ENCODE results near the gene CUL3. TPM values are rescaled to one million over a fixed set of nuclear protein-coding genes. Genes with fewer than 3 reads are reported as not detected.
"Not testable (repeated sequence)": the region's sequence is repeated elsewhere in the genome, so short reads cannot be mapped to it uniquely, and the experiment has no call there.

Gene CUL3
- total and polyA plus RNA-seq, 8 donors: 6.1 to 155 (median 53.2) TPM

GRCh38 chr2:224584111-224584784, 915 bp downstream of the CUL3 start:
- peaks cover 39 to 60% (median 53%) of the 10 kb centered on the region in 4 donors for H3K4me1 ChIP-seq
- H3K9me3 ChIP-seq: no peaks in the 10 kb centered on the region
- H3K27ac ChIP-seq: peak overlapping the region; percentile 92 to 99 (median 94)
- intact Hi-C loops (cut with DNase I; ENCODE audit: low total_unique reads): no loop called here
- no peaks in the 10 kb centered on the region for H3K27me3 ChIP-seq
- H3K4me3 ChIP-seq: peak overlapping the region; percentile 77 to 95 (median 87)
- no peak for TF ChIP-seq EP300 (IDR thresholded peaks at IDR 0.05)
- no peak for TF ChIP-seq POLR2AphosphoS5 (IDR thresholded peaks at IDR 0.05)
- TF ChIP-seq CTCF (IDR thresholded peaks at IDR 0.05): no peak
- TF ChIP-seq POLR2A (IDR thresholded peaks at IDR 0.05): no peak
- WGBS, 5 donors: 0 to 2% (median 0%) methylated on average over 15 to 50 of the region's 50 CpGs
- H3K36me3 ChIP-seq: no peaks in the 10 kb centered on the region
- peak; percentile 36 to 66 for DNase-seq

DNA sequence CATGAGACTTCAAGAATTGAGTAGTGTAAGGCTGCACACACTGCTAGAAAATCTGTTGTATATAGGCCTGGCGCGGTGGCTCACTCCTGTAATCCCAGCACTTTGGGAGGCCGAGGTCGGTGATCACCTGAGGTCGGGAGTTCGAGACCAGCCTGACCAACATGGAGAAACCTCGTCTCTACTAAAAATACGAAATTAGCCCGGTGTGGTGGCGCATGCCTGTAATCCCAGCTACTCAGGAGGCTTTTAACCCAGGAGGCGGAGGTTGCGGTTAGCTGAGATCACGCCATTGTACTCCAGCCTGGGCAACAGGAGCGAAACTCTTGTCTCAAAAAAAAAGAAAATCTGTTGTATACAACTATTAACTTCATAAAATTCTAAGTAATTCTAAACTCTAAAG, 2.1 kb downstream of the CUL3 start:
- H3K27ac ChIP-seq; H3K9me3 ChIP-seq; intact Hi-C loops (cut with DNase I; ENCODE audit: low total_unique reads); H3K36me3 ChIP-seq; H3K27me3 ChIP-seq; DNase-seq: not testable (repeated sequence)
- 93 to 96% (median 94%) methylated on average over 14 of the region's 14 CpGs for WGBS, 5 donors
- Histone ChIP-seq H3K4me1 (peaks cover 40 to 72% (median 60%) of the 10 kb centered on the region in 4 donors), H3K4me3 (peak overlapping the region; percentile 77 to 95 (median 87))

DNA sequence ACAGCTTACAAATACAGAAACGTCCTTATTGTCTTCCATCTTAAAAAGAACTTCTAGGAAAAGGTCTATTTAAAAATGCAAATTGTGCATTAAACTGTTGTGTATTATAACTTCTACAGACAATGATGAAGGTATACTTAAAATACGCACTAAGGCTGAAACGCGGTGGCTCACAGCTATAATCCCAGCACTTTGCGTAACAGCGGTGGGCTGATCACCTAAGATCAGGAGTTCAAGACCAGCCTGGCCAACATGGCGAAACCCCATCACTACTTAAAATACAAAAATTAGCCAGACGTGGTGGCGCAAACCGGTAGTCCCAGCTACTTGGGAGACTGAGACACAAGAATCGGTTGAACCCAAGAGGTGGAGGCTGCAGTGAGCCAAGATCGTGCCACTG, 4.9 kb downstream of the CUL3 start:
- H3K4me3 ChIP-seq: no peak overlapping the region
- no peaks in the 10 kb centered on the region for H3K9me3 ChIP-seq
- H3K4me1 ChIP-seq: peaks cover 46 to 87% (median 72%) of the 10 kb centered on the region in 4 donors
- no peaks in the 10 kb centered on the region for H3K36me3 ChIP-seq
- no peak overlapping the region for H3K27ac ChIP-seq
- no peaks in the 10 kb centered on the region for H3K27me3 ChIP-seq
- intact Hi-C loops (cut with DNase I; ENCODE audit: low total_unique reads): no loop called here
- 91 to 93% (median 92%) methylated on average over 12 of the region's 12 CpGs for WGBS, 5 donors
- DNase-seq: no peak
- no peak for TF ChIP-seq POLR2A (IDR thresholded peaks at IDR 0.05)
- no peak for TF ChIP-seq EP300 (IDR thresholded peaks at IDR 0.05)
- no peak for TF ChIP-seq CTCF (IDR thresholded peaks at IDR 0.05)
- TF ChIP-seq POLR2AphosphoS5 (IDR thresholded peaks at IDR 0.05): no peak

DNA sequence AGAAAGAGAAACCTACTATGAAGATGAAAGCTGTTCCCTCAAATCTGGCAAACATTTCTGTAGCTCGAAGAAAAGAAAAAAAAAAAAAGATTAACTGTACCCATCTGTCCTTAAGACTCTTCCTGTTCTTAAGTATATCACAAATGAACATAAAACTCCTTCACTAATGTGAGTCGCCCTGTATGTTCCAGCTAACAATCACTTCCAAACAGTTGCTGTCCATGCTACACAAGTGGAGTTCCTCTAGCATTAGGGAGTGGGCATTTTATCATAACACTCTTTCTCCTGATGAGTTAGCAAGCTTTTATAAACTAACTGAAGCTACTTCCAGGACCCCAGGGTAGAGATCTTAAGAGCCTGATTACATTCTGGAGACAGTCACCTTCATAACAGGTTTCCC, 5.8 kb downstream of the CUL3 start:
- Histone ChIP-seq H3K4me3 (peak overlapping the region in 1 of 4 donors; percentile 23), H3K36me3 (no peaks in the 10 kb centered on the region), H3K9me3 (no peaks in the 10 kb centered on the region), H3K27ac (no peak overlapping the region), H3K4me1 (peaks cover 54 to 96% (median 81%) of the 10 kb centered on the region in 4 donors), H3K27me3 (no peaks in the 10 kb centered on the region)
- peak in 1 of 2 donors; percentile 16 for DNase-seq
- intact Hi-C loops (cut with DNase I; ENCODE audit: low total_unique reads): no loop called here
- TF ChIP-seq EP300 (IDR thresholded peaks at IDR 0.05): no peak
- no peak for TF ChIP-seq POLR2A (IDR thresholded peaks at IDR 0.05)
- TF ChIP-seq CTCF (IDR thresholded peaks at IDR 0.05): no peak
- TF ChIP-seq POLR2AphosphoS5 (IDR thresholded peaks at IDR 0.05): no peak
- WGBS, 5 donors: 9 to 18% (median 15%) methylated on average over 2 of the region's 2 CpGs

DNA sequence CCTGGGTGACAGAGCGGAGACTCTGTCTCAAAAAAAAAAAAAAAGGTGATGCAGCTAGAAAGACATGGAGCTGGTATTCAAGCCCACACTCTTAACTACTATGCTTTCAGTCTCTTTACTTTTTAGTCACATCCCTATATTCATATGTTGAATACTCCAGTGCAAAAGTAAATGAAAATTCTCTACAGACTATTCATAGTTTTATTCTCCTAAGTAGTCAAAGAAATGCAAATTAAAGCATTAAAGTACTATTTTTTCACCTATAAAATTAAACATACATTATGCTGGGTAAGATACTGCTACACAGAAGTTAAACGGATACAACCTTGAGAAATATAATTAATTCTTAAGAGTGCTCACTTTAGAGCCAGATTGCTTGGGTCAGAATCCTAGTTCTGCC, 7.6 kb downstream of the CUL3 start:
- Histone ChIP-seq H3K36me3 (no peaks in the 10 kb centered on the region), H3K4me1 (peaks cover 50 to 99% (median 78%) of the 10 kb centered on the region in 4 donors), H3K4me3 (no peak overlapping the region), H3K9me3 (no peaks in the 10 kb centered on the region), H3K27me3 (no peaks in the 10 kb centered on the region), H3K27ac (no peak overlapping the region)
- no peak for DNase-seq
- intact Hi-C loops (cut with DNase I; ENCODE audit: low total_unique reads): no loop called here
- TF ChIP-seq CTCF (IDR thresholded peaks at IDR 0.05): no peak
- no peak for TF ChIP-seq POLR2AphosphoS5 (IDR thresholded peaks at IDR 0.05)
- 74 to 80% (median 75%) methylated on average over 2 of the region's 2 CpGs for WGBS, 5 donors

All from stomach (tissue), 9 donors.